A673 (cell line): ENCODE data around the gene SAXO1. TPM values are rescaled to one million over a fixed set of nuclear protein-coding genes. Genes with fewer than 3 reads are reported as not detected.

Source experiments
- Bru-seq: library from RNA; stranded (reverse); fragments of 400-500 nt; gene quantifications from one replicate; lab custom pipeline; 2021; lab: Mats Ljungman, UMichigan
- BruChase-seq, 2 experiments: library from RNA; stranded (reverse); fragments of 400-500 nt; gene quantifications; one replicate each; lab custom pipeline; 2021; lab: Mats Ljungman, UMichigan
- BruUV-seq: library from RNA; stranded (reverse); fragments of 400-500 nt; replicated peaks from 2 replicates; lab custom pipeline; 2021; lab: Mats Ljungman, UMichigan
- CTCF ChIA-PET: fragments of 300-600 bp; sonication (Branson Sonifier 250); formaldehyde crosslinking; loops from one replicate; lab custom pipeline; 2022; ENCODE audit warnings: antibody characterized with exemption; lab: Charles Lee
- POLR2A ChIA-PET: fragments of 300-600 bp; sonication (Branson Sonifier 250); formaldehyde crosslinking; loops from one replicate; lab custom pipeline; 2022; ENCODE audit warnings: antibody characterized with exemption; ENCODE audit not compliant: low non-redundant PET; lab: Charles Lee
- DNase-seq: peaks from one replicate; pipeline ENCODE4 v3.0.0-alpha.2; 2015; ENCODE audit warnings: low spot score
- H3K27ac ChIP-seq: fragments of 200-600 bp; sonication (generic); 2 replicates; pipeline ENCODE4 v1.5.1; 2016; ENCODE audit warnings: mixed run types, low read depth, mild to moderate bottlenecking, mixed read lengths, antibody characterized with exemption, low read length; ENCODE audit not compliant: poor library complexity, severe bottlenecking
- H3K27me3 ChIP-seq: fragments of 200-600 bp; sonication (generic); replicated peaks from 2 replicates; pipeline ENCODE4 v1.6.1; 2017; ENCODE audit warnings: mixed run types, low read depth, mild to moderate bottlenecking, mixed read lengths, antibody characterized with exemption, low read length; ENCODE audit not compliant: insufficient read depth, poor library complexity
- H3K36me3 ChIP-seq: fragments of 200-600 bp; sonication (generic); 2 replicates; pipeline ENCODE4 v1.6.1; 2016; ENCODE audit warnings: mixed run types, mild to moderate bottlenecking, mixed read lengths, antibody characterized with exemption, low read length; ENCODE audit not compliant: insufficient read depth, poor library complexity, severe bottlenecking
- H3K4me1 ChIP-seq: fragments of 200-600 bp; sonication (generic); 2 replicates; pipeline ENCODE4 v1.6.1; 2017; ENCODE audit warnings: mixed run types, mild to moderate bottlenecking, mixed read lengths, antibody characterized with exemption, low read length; ENCODE audit not compliant: insufficient read depth, poor library complexity, severe bottlenecking
- H3K4me3 ChIP-seq: fragments of 200-600 bp; sonication (generic); 2 replicates; pipeline ENCODE4 v1.5.1; 2016; ENCODE audit warnings: low read depth, mixed run types, mild to moderate bottlenecking, mixed read lengths, low read length; ENCODE audit not compliant: poor library complexity, severe bottlenecking
- H3K9me3 ChIP-seq: fragments of 200-600 bp; sonication (generic); 2 replicates; pipeline ENCODE4 v1.6.1; 2016; ENCODE audit warnings: mixed run types, low read depth, mild to moderate bottlenecking, mixed read lengths, antibody characterized with exemption, low read length; ENCODE audit not compliant: poor library complexity, severe bottlenecking
- CTCF ChIP-seq: fragments of 300-800, 200-600 bp; sonication (generic); conservative IDR thresholded peaks from 2 replicates; pipeline ENCODE4 v1.5.1; 2017; ENCODE audit warnings: low read depth, mild to moderate bottlenecking, antibody characterized with exemption, low read length, moderate library complexity, mixed read lengths
- EZH2 ChIP-seq: fragments of 200-600 bp; sonication (generic); IDR thresholded peaks from 2 replicates; pipeline ENCODE4 v1.6.1; 2017; ENCODE audit warnings: borderline replicate concordance, low read depth, mild to moderate bottlenecking, mixed read lengths, antibody characterized with exemption, low read length; ENCODE audit not compliant: poor library complexity, severe bottlenecking
- intact Hi-C: fragments of 100-400 bp; cut with micrococcal nuclease; formaldehyde crosslinking; loops from one replicate; pipeline ENCODE4 v1.10.0; 2022; ENCODE audit not compliant: unreplicated experiment
- long read RNA-seq: library from polyadenylated mRNA; stranded (forward); transcript quantifications from one replicate; pipeline ENCODE4 v2.0.0, GENCODE V29; 2022
- total RNA-seq: library from RNA; stranded (reverse); gene quantifications from 2 replicates; pipeline ENCODE4 v1.2.3, GENCODE V29; 2021

SAXO1 gene
- total RNA-seq (not detected in 2 replicates), Bru-seq, nascent RNA (percentile 13 among the genes with signal in this experiment), BruChase-seq, experiment 1, labeled RNA remaining after a 2-hour chase (percentile 13 among the genes with signal in this experiment), BruChase-seq, experiment 2, labeled RNA remaining after a 6-hour chase (percentile 13 among the genes with signal in this experiment)
- long read RNA-seq, result 0 reads

GRCh38 chr9:19033015-19033414 is at the start of gene SAXO1:
Gene SAXO1 (minus strand): TSS chr9:19033209. CDS start chr9:19032908, 301 bp downstream.
- intact Hi-C loops, result no loop called here
- no peak within 1 kb of the TSS for H3K4me3 ChIP-seq
- H3K27ac ChIP-seq, result no peak within 1 kb of the TSS
- H3K27me3 ChIP-seq, result no peaks in the 10 kb centered on the region
- H3K36me3 ChIP-seq, result no peaks in the 10 kb centered on the region
- no TSS peak for BruUV-seq
- ChIA-PET CTCF (no interaction called here), POLR2A (no interaction called here)
- no peaks in the 10 kb centered on the region for H3K9me3 ChIP-seq
- no peaks in the 10 kb centered on the region for H3K4me1 ChIP-seq
- DNase-seq, result no peak
- TF ChIP-seq EZH2, result no peak
- TF ChIP-seq CTCF, result no peak

- no TSS peak for BruUV-seq
- ChIA-PET POLR2A (no interaction called here), CTCF (no interaction called here)
- peaks cover 30% of the 10 kb centered on the region for H3K36me3 ChIP-seq
- no peak overlapping the region for H3K4me3 ChIP-seq
- no peaks in the 10 kb centered on the region for H3K4me1 ChIP-seq
- intact Hi-C loops, result no loop called here
- no peak for TF ChIP-seq EZH2
- no peak for TF ChIP-seq CTCF
- H3K9me3 ChIP-seq, result no peaks in the 10 kb centered on the region
- H3K27ac ChIP-seq, result no peak overlapping the region
- no peaks in the 10 kb centered on the region for H3K27me3 ChIP-seq
- DNase-seq, result no peak
Observed at GRCh38 chr9:19074836-19075235, 41.8 kb upstream of the SAXO1 start.

GRCh38 chr9:19074229-19074628 is 41.2 kb upstream of the SAXO1 start:
- intact Hi-C loops, result no loop called here
- Histone ChIP-seq H3K4me1 (no peaks in the 10 kb centered on the region), H3K27me3 (no peaks in the 10 kb centered on the region), H3K36me3 (peaks cover 35% of the 10 kb centered on the region), H3K27ac (no peak overlapping the region), H3K4me3 (no peak overlapping the region), H3K9me3 (no peaks in the 10 kb centered on the region)
- TF ChIP-seq CTCF (no peak), EZH2 (no peak)
- POLR2A ChIA-PET, result no interaction called here
- no TSS peak for BruUV-seq
- DNase-seq, result no peak
- CTCF ChIA-PET, result no interaction called here
